ENCODE data around the gene METTL5. TPM values are rescaled to one million over a fixed set of nuclear protein-coding genes. Genes with fewer than 3 reads are reported as not detected.

Gene METTL5
- total RNA-seq, 2 experiments from 2014 or later, result 13.2 to 16.0 TPM

- intact Hi-C loops (cut with DNase I, micrococcal nuclease), result no loop called here
- Mint-ChIP-seq H3K4me1 (ENCODE audit: low read depth) (peaks cover 13% of the 10 kb centered on the region), H3K4me3 (no peak overlapping the region), H3K36me3 (ENCODE audit: low read depth) (no peaks in the 10 kb centered on the region), H3K27ac (no peak overlapping the region), H3K27me3 (peaks cover 21% of the 10 kb centered on the region), H3K9me3 (no peaks in the 10 kb centered on the region)
- ChIA-PET CTCF (interaction anchor here (1.0 to 1.2 kb wide), 2 partner anchors 286 to 656 kb away, joined by 3 read pairs; no protein-coding TSS in a partner anchor), POLR2A (no interaction called here)
- H3K36me3 ChIP-seq (ENCODE audit: insufficient read depth, low read length), result no peaks in the 10 kb centered on the region
- H3K4me3 ChIP-seq (ENCODE audit: low read length), result no peak overlapping the region
- ATAC-seq (ENCODE audit: poor library complexity), result no peak
- H3K9me3 ChIP-seq (ENCODE audit: control insufficient read depth in 1 of 2, insufficient read depth in 1 of 2, low read length in 2 of 2), result peaks cover 0 to 12% of the 10 kb centered on the region in 2 experiments
- no peak overlapping the region for H3K27ac ChIP-seq (ENCODE audit: low read depth in 1 of 2, low read length in 2 of 2)
- peaks cover 14 to 21% of the 10 kb centered on the region in 2 experiments for H3K27me3 ChIP-seq (ENCODE audit: control insufficient read depth in 1 of 2, insufficient read depth in 2 of 2, low read length in 2 of 2)
- DNase-seq, result no peak
- peaks cover 20% of the 10 kb centered on the region for H3K4me1 ChIP-seq (ENCODE audit: insufficient read depth, low read length)
- TF ChIP-seq CTCF (IDR thresholded peaks at IDR 0.05), result no peak
Observed at GRCh38 chr2:169765523-169765922, 59.2 kb downstream of the METTL5 start.

GRCh38 chr2:169761970-169762292 lies 62.8 kb downstream of the METTL5 start:
- TF ChIP-seq CTCF (IDR thresholded peaks at IDR 0.05), result no peak
- no peak for DNase-seq
- no peak overlapping the region for H3K27ac Mint-ChIP-seq
- no peaks in the 10 kb centered on the region for H3K36me3 Mint-ChIP-seq (ENCODE audit: low read depth)
- no peak overlapping the region for H3K4me3 Mint-ChIP-seq
- Histone ChIP-seq H3K9me3 (ENCODE audit: control insufficient read depth in 1 of 2, insufficient read depth in 1 of 2, low read length in 2 of 2) (no peaks in the 10 kb centered on the region), H3K36me3 (ENCODE audit: insufficient read depth, low read length) (no peaks in the 10 kb centered on the region), H3K27ac (ENCODE audit: low read depth in 1 of 2, low read length in 2 of 2) (no peak overlapping the region), H3K27me3 (ENCODE audit: control insufficient read depth in 1 of 2, insufficient read depth in 2 of 2, low read length in 2 of 2) (no peaks in the 10 kb centered on the region), H3K4me3 (ENCODE audit: low read length) (no peak overlapping the region), H3K4me1 (ENCODE audit: insufficient read depth, low read length) (no peaks in the 10 kb centered on the region)
- intact Hi-C loops (cut with DNase I, micrococcal nuclease), result no loop called here
- no peaks in the 10 kb centered on the region for H3K9me3 Mint-ChIP-seq
- ChIA-PET CTCF (no interaction called here), POLR2A (no interaction called here)
- H3K27me3 Mint-ChIP-seq, result peaks cover 5% of the 10 kb centered on the region
- no peak for ATAC-seq (ENCODE audit: poor library complexity)
- no peaks in the 10 kb centered on the region for H3K4me1 Mint-ChIP-seq (ENCODE audit: low read depth)

Other genes starting within 250 kb of the METTL5 start
- gene PPIG, start 240.6 kb downstream of the METTL5 start, total RNA-seq, result 10 to 100 TPM; 83.4 to 87.8 TPM
- 1 to 10 TPM; 2.2 to 3.1 TPM for gene CFAP210, start 130.5 kb downstream of the METTL5 start, total RNA-seq
- gene PHOSPHO2, start 130.4 kb downstream of the METTL5 start, total RNA-seq, result 1 to 10 TPM; 4.5 to 6.5 TPM
- under 1 TPM; 0.36 to 0.39 TPM for gene KLHL23, start 91.1 kb downstream of the METTL5 start, total RNA-seq
- gene SSB, start 26.0 kb downstream of the METTL5 start, total RNA-seq, result 100 to 1,000 TPM; 174 to 181 TPM
- 10 to 100 TPM; 32.1 to 35.2 TPM for gene UBR3, start 2.5 kb upstream of the METTL5 start, total RNA-seq

Measured in CD4-positive, alpha-beta T cell (primary cell).